Panc1 (cell line): ENCODE measurements around the gene TOMM70.

Experiments used
- CTCF ChIP-seq: fragments of 450-650 bp; IDR thresholded peaks from 2 replicates; pipeline ENCODE4 v1.5.1; 2017; ENCODE audit warnings: mild to moderate bottlenecking
- POLR2AphosphoS5 ChIP-seq: IDR thresholded peaks from 2 replicates; pipeline ENCODE4 v1.6.1; 2012; ENCODE audit warnings: mild to moderate bottlenecking, low read depth, low read length, moderate library complexity
- SIN3A ChIP-seq: IDR thresholded peaks from 2 replicates; pipeline ENCODE4 v1.6.1; 2012; ENCODE audit warnings: low read depth, mild to moderate bottlenecking, low read length, moderate library complexity, borderline replicate concordance; ENCODE audit not compliant: insufficient read depth
- TCF7L2 ChIP-seq: IDR thresholded peaks from 2 replicates; pipeline ENCODE4 v1.6.1; 2011; ENCODE audit warnings: mild to moderate bottlenecking, low read depth, low read length, inconsistent platforms
- TF ChIP-seq, protein P1 (sequence below), 2 experiments: IDR thresholded peaks; 2 replicates each; pipeline ENCODE4 v1.6.1; 2011 to 2012; ENCODE audit warnings: low read depth in 2 of 2, control low read depth in 1 of 2, low read length in 1 of 2, mild to moderate bottlenecking in 1 of 2, moderate library complexity in 1 of 2; ENCODE audit not compliant: insufficient read depth in 1 of 2

DNA sequence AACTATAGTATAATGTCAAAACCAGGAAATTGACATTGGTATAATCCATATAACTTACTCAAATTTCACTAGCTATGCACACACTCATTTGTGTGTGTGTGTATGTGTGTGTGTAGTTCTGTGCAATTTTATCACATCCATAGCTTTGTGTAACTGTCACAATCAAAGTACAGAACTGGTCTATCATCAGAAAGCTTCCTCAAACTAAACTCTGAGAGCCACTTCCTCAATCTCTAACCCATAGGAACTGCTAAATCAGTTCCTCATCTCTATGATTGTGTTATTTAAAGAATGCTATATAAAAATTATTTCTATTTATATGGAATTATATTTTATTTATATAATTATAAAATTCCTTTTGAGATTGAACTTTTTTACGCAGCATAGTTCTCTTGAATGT lies 18.5 kb upstream of the TOMM70 start:
- TF ChIP-seq CTCF (no peak), POLR2AphosphoS5 (no peak), TCF7L2 (no peak), SIN3A (no peak)
- TF ChIP-seq, protein P1, sequence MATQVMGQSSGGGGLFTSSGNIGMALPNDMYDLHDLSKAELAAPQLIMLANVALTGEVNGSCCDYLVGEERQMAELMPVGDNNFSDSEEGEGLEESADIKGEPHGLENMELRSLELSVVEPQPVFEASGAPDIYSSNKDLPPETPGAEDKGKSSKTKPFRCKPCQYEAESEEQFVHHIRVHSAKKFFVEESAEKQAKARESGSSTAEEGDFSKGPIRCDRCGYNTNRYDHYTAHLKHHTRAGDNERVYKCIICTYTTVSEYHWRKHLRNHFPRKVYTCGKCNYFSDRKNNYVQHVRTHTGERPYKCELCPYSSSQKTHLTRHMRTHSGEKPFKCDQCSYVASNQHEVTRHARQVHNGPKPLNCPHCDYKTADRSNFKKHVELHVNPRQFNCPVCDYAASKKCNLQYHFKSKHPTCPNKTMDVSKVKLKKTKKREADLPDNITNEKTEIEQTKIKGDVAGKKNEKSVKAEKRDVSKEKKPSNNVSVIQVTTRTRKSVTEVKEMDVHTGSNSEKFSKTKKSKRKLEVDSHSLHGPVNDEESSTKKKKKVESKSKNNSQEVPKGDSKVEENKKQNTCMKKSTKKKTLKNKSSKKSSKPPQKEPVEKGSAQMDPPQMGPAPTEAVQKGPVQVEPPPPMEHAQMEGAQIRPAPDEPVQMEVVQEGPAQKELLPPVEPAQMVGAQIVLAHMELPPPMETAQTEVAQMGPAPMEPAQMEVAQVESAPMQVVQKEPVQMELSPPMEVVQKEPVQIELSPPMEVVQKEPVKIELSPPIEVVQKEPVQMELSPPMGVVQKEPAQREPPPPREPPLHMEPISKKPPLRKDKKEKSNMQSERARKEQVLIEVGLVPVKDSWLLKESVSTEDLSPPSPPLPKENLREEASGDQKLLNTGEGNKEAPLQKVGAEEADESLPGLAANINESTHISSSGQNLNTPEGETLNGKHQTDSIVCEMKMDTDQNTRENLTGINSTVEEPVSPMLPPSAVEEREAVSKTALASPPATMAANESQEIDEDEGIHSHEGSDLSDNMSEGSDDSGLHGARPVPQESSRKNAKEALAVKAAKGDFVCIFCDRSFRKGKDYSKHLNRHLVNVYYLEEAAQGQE (IDR thresholded peaks at IDR 0.05; ENCODE audit: insufficient read depth in 1 of 2, low read depth in 2 of 2, low read length in 1 of 2), result no peak
